Measurements from ENCODE around the gene PTPN21.

DNA sequence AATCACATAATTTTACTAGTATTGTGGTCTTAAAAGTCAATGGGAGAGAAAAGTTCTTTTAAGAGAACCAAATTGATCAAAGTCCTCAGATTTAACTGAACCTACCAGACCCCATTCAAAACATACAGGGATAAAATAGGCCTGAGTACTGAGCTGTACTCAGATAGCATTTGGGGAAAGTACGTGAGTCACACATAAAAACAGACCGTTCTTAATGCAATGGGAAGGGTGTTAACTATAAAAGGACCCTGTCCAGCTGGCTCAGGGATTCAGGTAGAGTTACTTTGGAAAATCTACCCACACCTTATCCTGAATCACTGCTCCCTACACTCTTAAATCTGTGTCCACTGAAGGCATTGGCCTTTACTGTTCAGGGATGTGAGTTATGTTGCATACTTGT lies 78.0 kb downstream of the PTPN21 start:
- TF ChIP-seq EP300 (IDR thresholded peaks at IDR 0.05; ENCODE audit: borderline replicate concordance in 1 of 2, low read depth in 1 of 2, low read length in 1 of 2) (no peak), GABPA (IDR thresholded peaks at IDR 0.05; ENCODE audit: low read depth) (no peak), POLR2AphosphoS5 (IDR thresholded peaks at IDR 0.05; ENCODE audit: low read depth, low read length) (no peak)
- TF ChIP-seq, protein P1, sequence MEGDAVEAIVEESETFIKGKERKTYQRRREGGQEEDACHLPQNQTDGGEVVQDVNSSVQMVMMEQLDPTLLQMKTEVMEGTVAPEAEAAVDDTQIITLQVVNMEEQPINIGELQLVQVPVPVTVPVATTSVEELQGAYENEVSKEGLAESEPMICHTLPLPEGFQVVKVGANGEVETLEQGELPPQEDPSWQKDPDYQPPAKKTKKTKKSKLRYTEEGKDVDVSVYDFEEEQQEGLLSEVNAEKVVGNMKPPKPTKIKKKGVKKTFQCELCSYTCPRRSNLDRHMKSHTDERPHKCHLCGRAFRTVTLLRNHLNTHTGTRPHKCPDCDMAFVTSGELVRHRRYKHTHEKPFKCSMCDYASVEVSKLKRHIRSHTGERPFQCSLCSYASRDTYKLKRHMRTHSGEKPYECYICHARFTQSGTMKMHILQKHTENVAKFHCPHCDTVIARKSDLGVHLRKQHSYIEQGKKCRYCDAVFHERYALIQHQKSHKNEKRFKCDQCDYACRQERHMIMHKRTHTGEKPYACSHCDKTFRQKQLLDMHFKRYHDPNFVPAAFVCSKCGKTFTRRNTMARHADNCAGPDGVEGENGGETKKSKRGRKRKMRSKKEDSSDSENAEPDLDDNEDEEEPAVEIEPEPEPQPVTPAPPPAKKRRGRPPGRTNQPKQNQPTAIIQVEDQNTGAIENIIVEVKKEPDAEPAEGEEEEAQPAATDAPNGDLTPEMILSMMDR (IDR thresholded peaks at IDR 0.05) = no peak

Data from SK-N-SH (cell line).